HG03064 (cell line): ENCODE data around the gene ROCK1.
"Not testable (repeated sequence)": the region's sequence is repeated elsewhere in the genome, so short reads cannot be mapped to it uniquely, and the experiment has no call there.

ENCODE experiments used
- ATAC-seq: cut with Tn5 transposase; IDR thresholded peaks from one replicate; pipeline ENCODE4 v1.9.1; 2021; ENCODE audit warnings: low read depth; ENCODE audit not compliant: unreplicated experiment

Gene ROCK1

DNA sequence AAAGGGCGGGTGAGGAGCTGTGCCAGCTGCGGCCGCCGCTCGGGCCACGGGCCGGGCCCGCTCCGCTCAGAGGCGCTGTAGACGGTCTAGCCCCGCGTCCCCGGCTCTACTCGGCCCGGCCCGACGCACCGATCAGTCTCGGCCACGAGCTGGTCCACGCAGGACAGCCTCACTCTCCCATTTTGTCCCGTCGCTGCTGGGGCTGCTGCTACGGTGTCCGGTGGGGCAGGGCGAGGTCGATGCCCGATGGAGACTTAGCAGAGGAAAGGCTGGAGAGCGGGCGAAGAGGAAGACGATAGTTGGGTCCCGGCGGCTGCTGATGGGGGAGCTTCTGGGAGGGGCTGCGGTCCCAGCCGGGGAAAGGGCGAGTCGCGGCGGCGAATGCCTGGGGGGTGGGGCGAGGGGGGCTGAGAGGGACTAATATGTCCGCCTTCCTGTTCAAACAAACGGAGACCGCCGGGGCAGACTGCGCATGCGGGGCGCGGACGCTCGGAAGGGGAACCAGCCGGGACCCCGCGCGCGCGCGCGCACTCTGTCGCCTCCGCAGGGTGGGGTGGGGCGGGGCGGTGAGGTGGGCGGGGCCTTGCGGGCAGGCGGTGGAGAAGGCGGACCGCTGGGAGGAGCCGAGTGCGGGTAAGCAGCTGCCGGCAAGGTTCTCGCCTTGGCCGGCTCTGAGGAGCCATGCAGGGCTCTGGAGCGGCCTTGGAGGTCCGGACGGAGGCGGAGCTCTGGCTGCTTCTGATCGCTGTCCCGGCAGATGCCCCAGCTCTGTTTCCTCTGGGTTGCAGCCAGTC is at the start of gene ROCK1:
Gene ROCK1, minus strand, starts transcription at position 468 of the 794 bp plus-strand sequence. CDS start 903 bp downstream, outside the sequence.
- ATAC-seq = peak; percentile 89

DNA sequence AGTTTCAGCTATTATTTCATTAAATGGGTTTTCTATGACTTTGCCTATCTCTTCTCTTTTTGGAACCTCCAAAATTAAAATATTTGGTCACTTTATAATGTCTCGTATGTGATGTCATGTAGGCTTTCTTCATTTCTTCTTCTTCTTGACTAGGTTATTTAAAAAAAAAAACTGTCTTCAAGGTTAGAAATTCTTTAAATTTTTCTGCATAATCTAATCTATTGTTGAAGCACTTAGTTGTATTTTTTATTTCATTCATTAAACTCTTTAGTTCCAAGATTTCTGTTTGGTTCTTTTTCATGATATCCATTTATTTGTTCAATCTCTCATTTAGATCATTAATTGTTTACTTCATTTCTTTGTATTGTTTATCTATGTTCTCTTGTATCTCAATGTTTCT is 43.8 kb upstream of the ROCK1 start:
- ATAC-seq = no peak

DNA sequence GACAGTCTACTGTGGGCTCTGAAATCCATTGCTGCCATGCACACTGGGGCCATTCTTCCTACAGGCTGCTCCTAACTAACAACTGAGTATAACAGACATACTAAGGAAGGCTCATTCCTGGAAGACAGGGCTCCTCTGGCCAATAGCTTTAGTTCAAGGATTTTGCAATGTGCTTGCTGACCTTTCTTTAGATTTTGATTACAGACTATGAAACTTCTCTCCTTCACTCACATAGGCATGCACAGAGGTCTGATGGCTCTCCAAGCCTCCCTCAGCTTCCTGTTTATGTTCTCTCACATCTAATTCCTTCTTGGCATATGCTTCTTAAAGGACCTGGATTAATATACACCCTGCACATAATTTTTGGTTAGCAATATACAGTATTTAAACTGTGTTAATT is 34.4 kb upstream of the ROCK1 start:
- no peak for ATAC-seq

DNA sequence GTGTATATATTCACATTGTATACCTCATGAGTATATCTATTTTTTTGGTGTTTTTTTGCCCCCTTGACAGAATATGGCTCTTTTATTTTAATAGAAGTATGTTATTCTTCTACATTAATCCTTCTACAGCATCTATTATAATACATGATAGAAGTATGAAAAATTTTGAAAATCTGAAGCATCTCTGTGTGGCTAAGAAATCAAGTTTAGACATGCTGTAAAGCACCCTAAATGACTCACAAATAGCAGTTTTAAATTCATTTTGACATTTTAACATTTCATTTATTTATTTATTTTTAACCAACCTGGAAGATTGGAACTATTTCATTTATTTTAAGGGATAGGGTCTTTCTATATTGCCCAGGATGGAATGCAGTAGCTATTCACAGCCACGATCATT is 33.8 kb upstream of the ROCK1 start:
- no peak for ATAC-seq

DNA sequence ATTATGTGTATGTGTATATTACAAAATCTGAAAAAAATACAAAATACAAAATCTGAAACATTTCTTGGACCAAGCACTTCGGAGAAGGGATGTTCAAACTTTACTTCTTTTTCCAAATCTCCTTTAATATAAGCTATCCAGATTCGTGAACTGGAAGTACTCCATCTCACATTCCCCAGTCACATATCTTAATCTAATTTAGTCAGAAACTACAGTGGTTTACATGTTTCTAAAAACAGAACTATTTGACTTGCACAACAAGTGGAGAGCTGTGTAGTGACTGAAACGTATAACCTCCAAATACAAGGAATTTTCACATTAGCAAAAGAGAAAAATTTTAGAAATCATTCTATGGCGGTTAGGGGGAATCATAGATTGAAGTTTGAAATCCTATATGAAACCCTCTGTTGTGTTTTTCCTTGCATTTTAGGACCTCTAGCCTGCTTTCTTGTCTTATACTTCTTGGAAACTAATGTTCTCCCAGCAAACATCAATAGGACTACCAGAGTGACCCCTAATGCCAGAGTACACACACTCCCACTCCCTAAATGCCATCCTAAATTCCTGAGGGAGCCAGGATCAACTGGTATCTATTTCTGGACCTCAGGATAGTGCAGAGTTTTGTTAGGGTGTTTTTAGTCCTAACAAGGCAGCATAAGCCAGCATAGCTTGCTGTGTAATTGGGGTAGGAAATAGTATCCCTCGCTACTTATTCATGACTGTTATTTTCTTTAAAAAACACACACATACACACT is 30.2 kb upstream of the ROCK1 start:
- ATAC-seq = no peak

DNA sequence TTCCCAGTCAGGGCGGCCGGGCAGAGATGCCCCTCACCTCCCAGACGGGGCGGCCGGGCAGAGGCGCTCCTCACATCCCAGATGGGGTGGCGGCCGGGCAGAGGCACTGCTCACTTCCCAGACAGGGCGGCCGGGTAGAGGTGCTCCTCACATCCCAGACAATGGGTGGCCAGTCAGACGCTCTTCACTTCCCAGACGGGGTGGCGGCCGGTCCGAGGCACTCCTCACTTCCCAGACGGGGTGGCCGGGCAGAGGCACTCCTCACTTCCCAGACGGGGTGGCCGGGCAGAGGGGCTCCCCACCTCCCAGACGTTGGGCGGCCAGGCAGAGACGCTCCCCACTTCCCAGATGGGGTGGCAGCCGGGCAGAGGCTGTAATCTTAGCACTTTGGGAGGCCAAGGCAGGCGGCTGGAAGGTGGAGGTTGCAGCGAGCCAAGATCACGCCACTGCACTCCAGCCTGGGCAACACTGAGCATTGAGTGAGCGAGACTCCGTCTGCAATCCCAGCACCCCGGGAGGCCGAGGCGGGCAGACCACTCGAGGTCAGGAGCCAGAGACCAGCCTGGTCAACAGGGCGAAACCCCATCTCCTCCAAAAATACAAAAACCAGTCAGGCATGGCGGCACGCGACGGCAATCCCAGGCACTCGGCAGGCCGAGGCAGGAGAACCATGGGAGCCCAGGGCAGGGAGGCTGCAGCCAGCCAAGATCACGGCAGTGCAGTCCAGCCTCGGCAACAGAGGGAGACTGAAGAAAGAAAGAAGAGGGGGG is 26.3 kb upstream of the ROCK1 start:
- ATAC-seq = not testable (repeated sequence)

DNA sequence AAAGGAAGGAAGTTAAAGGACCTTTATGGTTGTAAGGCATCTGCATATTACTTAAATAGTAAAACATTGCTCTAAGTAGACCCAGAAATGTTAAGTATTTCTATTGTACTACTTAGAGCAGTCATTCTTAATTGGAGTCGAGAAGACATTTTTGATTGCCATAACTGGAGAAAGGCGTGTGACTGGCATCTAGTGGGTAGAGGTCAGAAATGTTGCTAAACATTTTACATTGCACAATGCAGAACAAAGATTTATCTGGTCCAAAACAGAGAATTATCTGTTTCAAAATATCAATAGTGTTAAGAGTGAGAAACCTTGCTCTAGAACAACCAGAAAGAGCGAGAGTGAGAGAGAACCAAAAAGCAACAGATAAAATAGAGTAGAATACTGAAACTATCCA is 23.3 kb upstream of the ROCK1 start:
- ATAC-seq = no peak

DNA sequence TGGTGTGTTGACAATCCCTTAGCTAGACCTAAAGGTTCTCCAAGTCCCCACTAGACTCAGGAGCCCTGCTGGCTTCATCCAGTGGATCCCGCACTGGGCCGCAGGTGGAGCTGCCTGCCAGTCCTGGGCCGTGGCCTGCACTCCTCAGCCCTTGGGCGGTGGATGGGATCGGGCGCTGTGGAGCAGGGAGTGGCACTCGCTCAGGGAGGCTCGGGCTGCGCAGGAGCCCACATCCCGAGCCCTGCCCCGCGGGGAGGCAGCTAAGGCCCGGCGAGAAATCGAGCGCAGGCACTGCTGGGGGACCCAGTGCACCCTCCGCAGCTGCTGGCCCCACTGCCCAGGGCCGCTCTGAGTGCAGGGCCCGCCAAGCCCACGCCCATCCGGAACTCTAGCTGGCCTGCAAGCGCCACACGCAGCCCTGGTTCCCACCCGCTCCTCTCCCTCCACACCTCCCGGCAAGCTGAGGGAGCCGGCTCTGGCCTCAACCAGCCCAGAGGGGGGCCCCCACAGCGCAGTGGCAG is 20.8 kb upstream of the ROCK1 start:
- ATAC-seq = no peak

DNA sequence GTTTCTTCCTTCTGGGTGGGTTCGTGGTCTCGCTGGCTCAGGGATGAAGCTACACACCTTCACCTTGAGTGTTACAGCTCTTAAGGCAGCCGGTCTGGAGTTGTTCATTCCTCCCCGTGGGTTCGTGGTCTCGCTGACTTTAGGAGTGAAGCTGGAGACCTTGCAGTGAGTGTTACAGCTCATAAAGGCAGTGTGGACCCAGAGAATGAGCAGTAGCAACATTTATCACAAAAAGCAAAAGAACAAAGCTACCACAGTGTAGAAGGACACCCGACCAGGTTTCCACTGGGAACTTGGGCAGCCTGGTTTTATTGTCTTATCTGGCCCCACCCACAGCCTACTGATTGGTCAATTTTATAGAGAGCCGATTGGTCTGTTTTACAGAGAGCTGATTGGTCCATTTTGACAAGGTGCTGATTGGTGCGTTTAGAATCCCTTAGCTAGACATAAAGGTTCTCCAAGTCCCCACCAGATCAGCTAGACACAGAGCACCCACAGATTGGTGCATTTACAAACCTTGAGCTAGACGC is 20.1 kb upstream of the ROCK1 start:
- ATAC-seq = no peak

DNA sequence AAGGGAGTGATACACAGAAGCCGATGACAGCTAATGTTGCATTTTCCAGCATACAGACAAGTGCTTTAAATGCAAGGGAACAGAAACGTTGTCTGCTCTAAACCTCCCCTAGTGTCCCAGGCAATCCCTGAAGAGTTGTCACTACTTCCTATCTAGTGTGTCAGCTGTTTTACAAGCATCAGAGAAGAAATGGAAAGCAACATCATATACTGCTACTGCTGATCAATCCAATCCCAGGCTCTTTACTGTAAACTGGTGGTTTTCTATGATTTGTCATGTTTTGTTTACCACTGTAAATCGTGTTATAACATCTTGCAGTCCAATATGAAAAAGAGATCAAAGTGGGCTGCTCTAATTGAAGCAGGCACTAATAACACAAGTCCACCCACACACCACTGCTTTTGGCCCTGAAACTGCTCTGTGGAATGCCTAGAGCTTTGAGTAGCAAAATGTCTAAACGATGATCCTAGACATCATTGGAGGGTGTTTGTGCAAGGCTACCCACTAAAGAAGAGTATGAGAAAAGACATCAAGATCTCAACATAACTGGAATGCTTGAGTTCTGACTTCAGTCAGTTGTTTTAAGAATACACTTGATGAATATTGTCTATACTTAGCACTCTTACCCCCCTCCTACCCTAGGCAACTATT is 18.1 kb upstream of the ROCK1 start:
- no peak for ATAC-seq

DNA sequence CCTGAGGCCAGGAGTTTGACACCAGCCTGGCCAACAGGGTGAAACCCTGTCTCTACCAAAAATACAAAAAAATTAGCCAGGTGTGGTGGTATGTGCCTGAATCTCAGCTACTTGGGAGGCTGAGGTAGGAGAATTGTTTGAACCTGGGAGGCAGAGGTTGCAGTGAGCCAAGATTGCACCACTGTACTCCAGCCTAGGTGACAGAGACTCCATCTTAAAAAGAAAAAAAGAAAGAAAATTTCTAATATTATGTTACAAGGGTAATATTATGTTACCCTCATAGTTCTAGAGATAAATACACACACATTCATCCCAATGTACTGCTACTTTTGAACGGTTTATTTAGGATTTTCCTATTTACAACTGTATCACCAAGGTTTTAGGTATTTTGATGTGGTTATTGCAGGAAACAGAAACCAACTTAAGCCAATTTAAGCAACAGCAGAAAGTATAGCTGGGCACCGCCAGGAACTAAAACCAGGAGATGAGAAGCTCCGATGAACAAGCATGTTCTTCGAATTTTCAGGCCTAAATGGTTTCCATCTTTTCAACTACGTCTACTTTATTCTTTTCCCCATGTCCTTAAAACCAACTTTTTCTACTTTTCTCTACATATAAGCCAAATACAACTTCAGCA is 11.8 kb upstream of the ROCK1 start:
- no peak for ATAC-seq

DNA sequence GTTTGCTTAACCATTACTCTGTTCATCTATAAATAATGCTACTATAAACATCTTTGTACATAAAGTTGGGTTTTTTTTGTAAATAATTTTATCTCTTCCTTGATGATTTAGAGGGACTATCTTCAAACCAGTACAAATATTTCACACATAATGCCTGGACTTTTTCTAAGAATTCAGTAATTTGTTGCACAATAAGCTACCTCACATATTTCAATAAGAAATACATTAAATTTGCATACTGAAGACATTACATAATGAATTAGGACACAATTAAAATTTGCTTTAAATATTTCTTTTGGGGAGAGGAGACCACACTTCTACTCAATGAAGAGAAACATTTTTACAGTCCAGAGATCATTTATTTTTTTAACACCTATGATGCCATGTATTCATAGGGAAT is 7.2 kb upstream of the ROCK1 start:
- no peak for ATAC-seq

DNA sequence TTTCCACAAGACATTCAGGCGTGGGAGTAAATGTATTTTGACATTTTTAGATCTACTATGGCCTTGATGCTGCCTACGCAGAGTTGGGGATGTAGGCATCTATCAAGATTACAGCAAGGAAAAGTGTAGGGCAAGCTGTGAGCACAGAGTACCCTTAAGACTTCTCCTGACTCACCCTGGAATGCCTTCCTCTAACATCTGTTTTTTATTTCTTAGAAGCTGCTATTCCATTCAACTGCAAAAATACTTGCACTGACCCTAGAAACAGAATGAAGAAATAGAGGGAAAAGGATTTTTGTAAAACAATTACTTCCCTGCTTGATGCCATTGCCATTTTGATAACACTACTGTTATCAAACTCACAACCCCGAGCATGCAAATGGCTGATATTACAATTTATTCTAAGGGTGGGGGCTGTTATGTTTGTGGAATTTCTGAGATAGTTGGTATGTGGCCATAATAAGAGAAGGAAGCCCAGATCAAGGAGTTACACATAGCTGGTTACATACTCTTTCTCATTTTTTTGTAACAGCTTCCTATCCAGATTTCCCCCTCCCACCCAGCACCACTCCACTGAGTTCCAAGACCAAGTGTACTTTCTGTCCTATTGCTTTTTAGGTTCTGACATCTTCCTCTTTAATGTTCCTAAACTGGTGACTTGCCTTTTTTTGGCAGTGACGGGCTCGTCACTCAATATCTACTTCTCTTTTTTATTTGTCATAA is 6.0 kb upstream of the ROCK1 start:
- no peak for ATAC-seq

DNA sequence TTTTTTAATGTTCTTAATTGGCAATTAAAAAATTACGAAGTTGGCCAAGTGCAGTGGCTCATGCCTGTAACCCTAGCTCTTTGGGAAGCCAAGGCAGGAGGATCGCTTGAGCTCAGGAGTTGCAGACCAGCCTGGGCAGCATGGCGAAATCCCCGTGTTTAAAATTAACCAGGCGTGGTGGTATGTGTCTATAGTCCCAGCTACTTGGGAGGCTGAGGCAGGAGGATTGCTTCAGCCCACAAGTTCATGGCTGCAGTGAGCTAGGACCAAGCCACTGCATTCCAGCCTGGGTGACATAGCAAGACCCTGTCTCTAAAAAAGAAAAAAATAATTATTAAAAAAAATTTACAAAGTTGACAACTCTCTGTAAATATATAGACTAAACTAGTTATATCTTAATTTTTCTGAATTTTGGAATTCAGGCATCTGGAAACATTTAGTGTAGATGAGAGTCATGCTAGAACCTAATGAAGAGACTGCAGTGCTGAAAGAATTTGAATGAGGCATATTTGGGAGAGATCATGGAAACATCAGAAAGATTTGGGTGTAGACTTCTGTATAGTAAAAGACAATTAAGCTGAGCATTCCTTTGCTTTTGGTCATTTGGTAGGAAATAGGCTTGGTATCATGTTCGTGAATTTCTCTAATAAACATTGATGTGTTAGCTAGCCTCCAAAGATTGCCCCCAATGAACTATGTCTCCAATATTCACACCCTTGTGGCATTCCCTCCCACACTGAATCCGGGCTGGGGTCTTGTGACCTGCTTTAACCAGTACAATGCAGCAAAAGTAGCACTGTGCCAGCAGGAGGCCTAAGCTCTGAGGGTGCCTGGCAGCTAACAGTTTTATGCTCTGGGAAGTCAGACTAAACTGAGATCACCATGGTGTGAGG is 4.2 kb upstream of the ROCK1 start:
- ATAC-seq = no peak

DNA sequence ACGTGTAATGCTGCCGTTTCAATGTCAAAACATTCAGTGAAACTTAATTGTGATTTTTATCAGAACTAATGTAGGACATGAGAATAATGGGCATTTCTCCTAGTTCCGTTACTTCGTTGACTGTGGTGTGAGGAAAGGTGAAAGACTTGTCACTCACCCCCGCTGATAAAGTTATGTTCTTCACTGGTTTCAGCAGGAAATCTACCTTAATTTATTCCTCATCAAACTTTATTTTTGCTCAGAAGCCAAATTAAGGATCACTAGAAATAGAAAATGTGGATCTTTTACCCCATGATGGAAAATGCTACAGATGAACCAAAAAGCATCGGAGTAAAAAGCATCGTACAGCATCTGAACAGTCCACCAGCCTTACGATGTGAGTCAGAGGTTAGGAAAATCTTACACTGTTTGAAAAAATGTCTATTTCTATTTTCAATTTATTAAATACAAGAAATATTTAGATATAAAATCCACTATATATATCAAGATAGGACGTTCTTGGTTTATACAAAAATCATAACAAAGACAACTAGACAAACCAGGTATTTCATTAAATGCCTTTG is 1.0 kb upstream of the ROCK1 start:
- ATAC-seq = no peak

DNA sequence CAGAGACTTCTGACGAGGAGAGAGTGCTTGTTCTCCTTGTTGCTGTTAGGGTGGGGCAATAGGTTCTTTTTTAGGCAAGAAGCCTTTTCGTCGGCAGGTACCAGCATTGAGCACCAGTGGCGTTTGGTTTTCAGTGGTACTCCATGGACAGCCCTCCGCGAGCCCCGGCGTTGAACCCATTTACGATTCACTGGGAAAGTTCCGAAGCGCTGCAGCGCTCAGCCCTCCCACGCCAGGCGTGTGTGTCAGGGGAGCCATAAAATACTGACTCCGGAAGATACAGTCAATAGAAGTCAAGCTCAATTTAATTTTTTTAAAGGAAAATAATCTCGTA is 494 bp upstream of the ROCK1 start:
- no peak for ATAC-seq

DNA sequence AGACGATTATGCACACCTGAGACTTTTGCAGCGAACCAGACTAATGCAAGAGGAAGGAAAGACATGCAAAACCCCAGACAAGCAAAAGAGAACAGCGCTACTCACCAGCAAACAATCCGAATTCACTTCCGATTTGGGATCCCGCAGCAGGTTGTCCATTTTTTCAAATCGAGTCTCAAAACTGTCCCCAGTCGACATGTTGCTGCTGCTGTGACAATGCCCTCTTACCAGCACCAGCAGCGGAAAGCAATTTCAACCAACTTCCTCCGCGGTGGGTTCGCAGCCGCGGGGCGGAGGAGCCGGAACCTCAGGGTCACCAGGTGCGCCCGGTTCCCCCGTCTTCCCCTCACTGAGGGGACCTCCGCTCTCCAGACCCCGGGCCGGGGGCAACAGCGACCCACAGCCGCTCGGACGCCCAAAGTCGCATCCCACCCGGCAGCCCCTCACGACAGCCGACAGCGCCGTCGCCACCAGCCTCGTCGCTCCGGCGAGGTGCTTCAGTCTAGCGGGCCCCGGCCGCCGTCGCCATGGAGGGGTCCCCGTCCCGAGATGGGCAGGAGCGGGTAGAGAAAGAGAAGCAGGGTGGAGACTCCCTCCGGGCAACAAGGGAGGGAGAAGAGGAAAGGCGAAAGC is 784 bp downstream of the ROCK1 start:
- ATAC-seq = peak; percentile 28
